ENCODE measurements around the gene ARHGEF3.

Gene ARHGEF3

GRCh38 chr3:56822501-56822900 is 20.8 kb upstream of the ARHGEF3 start:
- DNase-seq (ENCODE audit: low read depth): no peak

GRCh38 chr3:56819016-56819809 is 17.5 kb upstream of the ARHGEF3 start:
- DNase-seq (ENCODE audit: low read depth): no peak

GRCh38 chr3:56818156-56818985 is 16.6 kb upstream of the ARHGEF3 start:
- no peak for DNase-seq (ENCODE audit: low read depth)

GRCh38 chr3:56817646-56818045 is 15.9 kb upstream of the ARHGEF3 start:
- no peak for DNase-seq (ENCODE audit: low read depth)

- DNase-seq (ENCODE audit: low read depth): no peak
These were observed 14.3 kb upstream of the ARHGEF3 start for GRCh38 chr3:56816061-56816460.

GRCh38 chr3:56815589-56815988 is 13.8 kb upstream of the ARHGEF3 start:
- no peak for DNase-seq (ENCODE audit: low read depth)

GRCh38 chr3:56813653-56813960 is 11.9 kb upstream of the ARHGEF3 start:
- no peak for DNase-seq (ENCODE audit: low read depth)

- no peak for DNase-seq (ENCODE audit: low read depth)
These were observed 11.3 kb upstream of the ARHGEF3 start for GRCh38 chr3:56812754-56813652.

- DNase-seq (ENCODE audit: low read depth): no peak
These were observed 9.9 kb upstream of the ARHGEF3 start for GRCh38 chr3:56811546-56812202.

GRCh38 chr3:56810577-56811545 is 9.1 kb upstream of the ARHGEF3 start:
- DNase-seq (ENCODE audit: low read depth): no peak

GRCh38 chr3:56806407-56806806 is 4.7 kb upstream of the ARHGEF3 start:
- no peak for DNase-seq (ENCODE audit: low read depth)

GRCh38 chr3:56802790-56803189 is 1.0 kb upstream of the ARHGEF3 start:
- DNase-seq (ENCODE audit: low read depth): no peak

GRCh38 chr3:56802378-56802745 is 613 bp upstream of the ARHGEF3 start:
- no peak for DNase-seq (ENCODE audit: low read depth)

- no peak for DNase-seq (ENCODE audit: low read depth)
These were observed 702 bp downstream of the ARHGEF3 start for GRCh38 chr3:56800832-56801661.

- no peak for DNase-seq (ENCODE audit: low read depth)
These were observed 1.5 kb downstream of the ARHGEF3 start for GRCh38 chr3:56800130-56800831.

GRCh38 chr3:56799251-56799882 is 2.4 kb downstream of the ARHGEF3 start:
- peak; percentile 26 for DNase-seq (ENCODE audit: low read depth)

GRCh38 chr3:56796996-56797395 is 4.8 kb downstream of the ARHGEF3 start:
- no peak for DNase-seq (ENCODE audit: low read depth)

- no peak for DNase-seq (ENCODE audit: low read depth)
These were observed 5.5 kb downstream of the ARHGEF3 start for GRCh38 chr3:56796202-56796601.

GRCh38 chr3:56795829-56796185 is 5.9 kb downstream of the ARHGEF3 start:
- no peak for DNase-seq (ENCODE audit: low read depth)

Measured in fibroblast of the conjunctiva (primary cell).